ENCODE results near the gene EXOG. TPM values are rescaled to one million over a fixed set of nuclear protein-coding genes. Genes with fewer than 3 reads are reported as not detected.

The EXOG gene
- total and polyA plus RNA-seq, 2 donors (not counting 3 experiments of a cell fraction or from before 2014, with no cell fraction given): 10.8 to 21.9 TPM

DNA sequence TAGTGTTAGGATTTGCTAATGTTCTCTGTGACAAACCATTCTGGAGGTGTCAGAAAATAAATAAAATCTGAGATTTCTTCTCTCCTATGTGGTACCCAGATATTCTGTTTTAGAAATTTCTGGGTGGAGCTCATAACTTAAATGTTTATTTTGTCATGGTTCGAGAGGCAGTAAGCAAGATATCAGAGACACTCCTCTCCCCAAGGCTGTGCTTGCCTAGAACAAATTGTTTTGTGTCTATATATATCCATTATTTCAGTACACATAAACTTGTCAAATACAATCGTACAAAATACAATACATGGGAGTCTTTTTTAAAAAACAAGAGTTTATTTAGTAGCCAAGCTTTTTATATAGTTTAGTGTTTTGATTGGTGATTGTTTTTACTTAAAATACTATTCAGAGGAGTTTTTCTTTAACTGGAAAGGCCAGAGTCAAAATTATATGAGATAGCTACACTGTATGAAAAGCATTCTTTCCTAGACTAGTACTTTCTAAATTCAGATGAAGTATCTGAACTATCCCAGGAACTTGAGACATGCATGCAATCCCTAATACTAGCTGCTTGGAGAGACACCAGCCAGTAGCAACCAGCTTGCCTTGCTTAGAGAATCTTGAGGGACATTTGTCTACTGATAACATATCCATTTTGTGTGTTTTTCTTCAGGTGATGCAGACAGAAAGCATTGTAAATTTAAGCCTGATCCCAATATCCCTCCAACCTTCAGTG is 4.7 kb downstream of the EXOG start:
- peaks cover 0 to 3% of the 10 kb centered on the region in 2 experiments for H3K36me3 ChIP-seq (ENCODE audit: control insufficient read depth in 2 of 2, extremely low read depth in 1 of 2, insufficient read depth in 2 of 2, low read length in 2 of 2)
- BruUV-seq (replicated peaks): no TSS peak
- no peak overlapping the region for H3K4me3 ChIP-seq (replicated peaks in 1 of 3; ENCODE audit: insufficient read depth in 1 of 3, low read depth in 1 of 3, low read length in 3 of 3)
- H3K9ac ChIP-seq (replicated peaks; ENCODE audit: extremely low read depth, insufficient read depth, low read length): no peak overlapping the region
- H3K4me1 ChIP-seq (ENCODE audit: control insufficient read depth, extremely low read depth, insufficient read depth, low read length): peaks cover 5% of the 10 kb centered on the region
- H3K9me1 ChIP-seq (replicated peaks; ENCODE audit: control insufficient read depth, extremely low read depth, insufficient read depth, low read length): no peaks in the 10 kb centered on the region
- no peaks in the 10 kb centered on the region for H3K27me3 ChIP-seq (ENCODE audit: control insufficient read depth in 2 of 2, insufficient read depth in 2 of 2, low read length in 2 of 2)
- TF ChIP-seq JUN (IDR thresholded peaks at IDR 0.05; ENCODE audit: borderline replicate concordance, insufficient read depth, insufficient read length, low read depth): no peak
- TF ChIP-seq, protein P1, sequence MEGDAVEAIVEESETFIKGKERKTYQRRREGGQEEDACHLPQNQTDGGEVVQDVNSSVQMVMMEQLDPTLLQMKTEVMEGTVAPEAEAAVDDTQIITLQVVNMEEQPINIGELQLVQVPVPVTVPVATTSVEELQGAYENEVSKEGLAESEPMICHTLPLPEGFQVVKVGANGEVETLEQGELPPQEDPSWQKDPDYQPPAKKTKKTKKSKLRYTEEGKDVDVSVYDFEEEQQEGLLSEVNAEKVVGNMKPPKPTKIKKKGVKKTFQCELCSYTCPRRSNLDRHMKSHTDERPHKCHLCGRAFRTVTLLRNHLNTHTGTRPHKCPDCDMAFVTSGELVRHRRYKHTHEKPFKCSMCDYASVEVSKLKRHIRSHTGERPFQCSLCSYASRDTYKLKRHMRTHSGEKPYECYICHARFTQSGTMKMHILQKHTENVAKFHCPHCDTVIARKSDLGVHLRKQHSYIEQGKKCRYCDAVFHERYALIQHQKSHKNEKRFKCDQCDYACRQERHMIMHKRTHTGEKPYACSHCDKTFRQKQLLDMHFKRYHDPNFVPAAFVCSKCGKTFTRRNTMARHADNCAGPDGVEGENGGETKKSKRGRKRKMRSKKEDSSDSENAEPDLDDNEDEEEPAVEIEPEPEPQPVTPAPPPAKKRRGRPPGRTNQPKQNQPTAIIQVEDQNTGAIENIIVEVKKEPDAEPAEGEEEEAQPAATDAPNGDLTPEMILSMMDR (IDR thresholded peaks at IDR 0.05; ENCODE audit: extremely low read depth in 1 of 2, insufficient read depth in 1 of 2, low read depth in 1 of 2, low read length in 2 of 2): no peak
- no peak for TF ChIP-seq POLR2A (IDR thresholded peaks at IDR 0.05; ENCODE audit: low read depth, low read length)
- TF ChIP-seq GATA2 (IDR thresholded peaks at IDR 0.05; ENCODE audit: insufficient read depth, insufficient read length, low read depth, low read length): no peak
- TF ChIP-seq MYC (IDR thresholded peaks at IDR 0.05; ENCODE audit: low read depth, low read length): no peak
- TF ChIP-seq EZH2 (IDR thresholded peaks at IDR 0.05; ENCODE audit: borderline replicate concordance, low read depth, low read length, severe bottlenecking): no peak
- TF ChIP-seq POLR2AphosphoS5 (IDR thresholded peaks at IDR 0.05; ENCODE audit: insufficient read depth, low read depth, low read length): no peak
- TF ChIP-seq, protein P2, sequence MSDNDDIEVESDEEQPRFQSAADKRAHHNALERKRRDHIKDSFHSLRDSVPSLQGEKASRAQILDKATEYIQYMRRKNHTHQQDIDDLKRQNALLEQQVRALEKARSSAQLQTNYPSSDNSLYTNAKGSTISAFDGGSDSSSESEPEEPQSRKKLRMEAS (IDR thresholded peaks at IDR 0.05; ENCODE audit: insufficient read depth, insufficient read length): no peak
- no peak for TF ChIP-seq FOS (IDR thresholded peaks at IDR 0.05; ENCODE audit: borderline replicate concordance, insufficient read depth, low read length)
- no peak overlapping the region for H2AFZ ChIP-seq (ENCODE audit: low read depth, low read length)
- H3K27ac ChIP-seq (ENCODE audit: insufficient read depth, low read depth, low read length): no peak overlapping the region
- intact Hi-C loops (cut with micrococcal nuclease) (no loop called here), dilution Hi-C loops (cut with MboI; ENCODE audit: extremely low pct_ligation_motif_present, low sequenced_read_pairs) (no loop called here)
- DNase-seq (ENCODE audit: low read depth, low spot score) (no peak), FAIRE-seq (no peak)
- ChIA-PET CTCF (interaction anchor here (1.7 kb wide), 1 partner anchor 155 kb away, joined by 6 read pairs; no protein-coding TSS in a partner anchor), POLR2A (no interaction called here)
- H3K4me2 ChIP-seq (ENCODE audit: insufficient read depth, low read length): no peak overlapping the region
- H4K20me1 ChIP-seq (replicated peaks; ENCODE audit: control insufficient read depth, extremely low read depth, insufficient read depth, low read length): no peaks in the 10 kb centered on the region
- peaks cover 5% of the 10 kb centered on the region for H3K79me2 ChIP-seq (ENCODE audit: control insufficient read depth, insufficient read depth, low read length)
- H3K9me3 ChIP-seq (replicated peaks; ENCODE audit: control insufficient read depth, insufficient read depth, low read length): no peaks in the 10 kb centered on the region
